Amniotic stem cell (primary cell): Measurements from ENCODE around the gene SPPL3.
"Not testable (repeated sequence)": the region's sequence is repeated elsewhere in the genome, so short reads cannot be mapped to it uniquely, and the experiment has no call there.

Source experiments
- DNase-seq: peaks from one replicate; lab custom pipeline; 2025; lab: John Stamatoyannopoulos, UW

SPPL3 gene

GRCh38 chr12:120749256-120749655 is 154.9 kb downstream of the SPPL3 start:
- DNase-seq = no peak

GRCh38 chr12:120748242-120748641 is 155.9 kb downstream of the SPPL3 start:
- DNase-seq = no peak

- DNase-seq = no peak
Measured at GRCh38 chr12:120744922-120745493, 159.2 kb downstream of the SPPL3 start.

GRCh38 chr12:120741476-120742421 is 162.4 kb downstream of the SPPL3 start:
- DNase-seq = no peak

GRCh38 chr12:120740871-120741270 is 163.3 kb downstream of the SPPL3 start:
- DNase-seq = no peak

GRCh38 chr12:120739821-120740613 is 164.1 kb downstream of the SPPL3 start:
- no peak for DNase-seq

GRCh38 chr12:120739031-120739762 is 165.0 kb downstream of the SPPL3 start:
- DNase-seq = no peak

GRCh38 chr12:120738252-120739030 is 165.7 kb downstream of the SPPL3 start:
- no peak for DNase-seq

- DNase-seq = no peak
Measured at GRCh38 chr12:120737557-120738251, 166.5 kb downstream of the SPPL3 start.

- DNase-seq = no peak
Measured at GRCh38 chr12:120736404-120737331, 167.5 kb downstream of the SPPL3 start.

GRCh38 chr12:120735181-120735580 is 169.0 kb downstream of the SPPL3 start:
- DNase-seq = no peak

GRCh38 chr12:120734210-120734609 is 169.9 kb downstream of the SPPL3 start:
- DNase-seq = no peak

GRCh38 chr12:120733574-120733973 is 170.6 kb downstream of the SPPL3 start:
- no peak for DNase-seq

- not testable (repeated sequence) for DNase-seq
Measured at GRCh38 chr12:120732198-120732597, 172.0 kb downstream of the SPPL3 start.

GRCh38 chr12:120726961-120727360 is 177.2 kb downstream of the SPPL3 start:
- no peak for DNase-seq

- no peak for DNase-seq
Measured at GRCh38 chr12:120726510-120726793, 177.7 kb downstream of the SPPL3 start.

- DNase-seq = no peak
Measured at GRCh38 chr12:120725659-120726509, 178.3 kb downstream of the SPPL3 start, which contains the start of gene ACADS. ACADS (plus strand) TSS chr12:120725826; CDS start chr12:120725886, 60 bp downstream.

- DNase-seq = no peak
Measured at GRCh38 chr12:120725151-120725658, 179.0 kb downstream of the SPPL3 start.
